ENCODE data around the gene ACTA2.

GRCh38 chr10:88995156-88995876 lies 42.7 kb upstream of the ACTA2 start:
- no peak for TF ChIP-seq POLR2AphosphoS5 (IDR thresholded peaks at IDR 0.05; ENCODE audit: low read depth, low read length)
- no peak for TF ChIP-seq REST (IDR thresholded peaks at IDR 0.05; ENCODE audit: insufficient read depth in 1 of 2, low read depth in 2 of 2, low read length in 2 of 2)
- TF ChIP-seq FOXP2 (optimal IDR thresholded peaks at IDR 0.05; ENCODE audit: borderline replicate concordance, extremely low read depth, extremely low read length, insufficient read depth): no peak
- TF ChIP-seq TAF1 (IDR thresholded peaks at IDR 0.05; ENCODE audit: borderline replicate concordance, insufficient read depth, low read length): no peak
- TF ChIP-seq SIN3A (IDR thresholded peaks at IDR 0.05; ENCODE audit: borderline replicate concordance, insufficient read depth, low read length): no peak

All from PFSK-1 (cell line).